ENCODE data around the gene OR5H14.
"Not testable (repeated sequence)": the region's sequence is repeated elsewhere in the genome, so short reads cannot be mapped to it uniquely, and the experiment has no call there.

The OR5H14 gene

DNA sequence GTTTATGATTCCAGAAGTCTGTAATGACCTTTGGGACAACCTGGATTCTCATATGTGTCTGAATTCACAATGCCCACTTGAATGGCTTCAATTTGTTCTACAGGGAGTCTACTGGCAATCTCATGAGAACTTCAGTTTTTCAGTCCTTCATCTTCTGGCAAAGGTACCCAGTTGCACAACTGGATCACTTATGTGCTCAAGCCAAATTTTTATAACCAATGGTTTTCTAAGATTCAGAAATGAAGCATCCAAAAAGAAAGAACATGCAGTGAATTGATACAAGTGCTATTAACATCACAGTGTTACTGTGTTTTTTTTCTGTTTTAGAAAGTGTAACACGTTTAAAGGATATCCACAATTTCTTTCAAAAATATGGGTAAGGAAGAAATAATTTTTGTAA lies at the start of gene OR5H14:
OR5H14 (plus strand) TSS at position 301 of the 400 bp plus-strand sequence. CDS start 1,907 bp downstream, outside the sequence.
- DNase-seq = no peak

DNA sequence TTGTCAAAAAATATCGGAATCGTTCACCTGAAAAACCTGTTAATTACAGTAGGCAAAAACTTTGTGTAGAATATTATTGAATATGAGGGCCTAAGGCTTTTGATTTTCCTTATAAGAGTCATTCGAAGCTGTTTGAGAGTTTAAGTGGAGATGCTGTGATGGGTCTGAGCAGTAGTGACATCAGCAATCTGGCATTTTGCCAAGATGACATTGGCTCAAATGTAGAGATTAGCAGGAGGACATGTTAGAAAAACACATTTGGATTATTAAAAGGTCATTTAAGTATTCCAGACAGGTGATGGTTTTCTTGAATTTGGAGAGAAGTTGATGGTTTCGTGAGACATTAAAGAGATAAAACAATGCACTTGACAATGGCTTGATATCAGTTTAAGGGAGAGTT lies 47.4 kb upstream of the OR5H14 start:
- DNase-seq = no peak

DNA sequence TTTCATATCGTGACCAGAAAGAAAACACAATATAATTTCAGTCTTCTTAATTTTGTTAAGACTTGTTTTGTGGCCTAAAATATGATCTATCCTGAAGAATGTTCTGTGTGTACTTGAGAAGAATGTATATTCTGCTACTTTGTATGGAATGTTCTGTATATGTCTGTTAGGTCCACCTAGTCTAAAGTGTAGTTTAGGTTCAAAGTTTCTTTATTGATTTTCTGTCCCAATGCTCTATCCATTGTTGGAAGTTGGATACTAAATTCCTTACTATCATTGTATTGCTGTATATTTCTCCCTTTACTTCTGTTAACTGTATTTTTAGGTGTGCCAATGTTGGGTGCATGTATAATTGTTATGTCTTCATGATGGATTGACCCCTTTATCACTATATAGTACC lies 39.1 kb upstream of the OR5H14 start:
- DNase-seq = no peak

DNA sequence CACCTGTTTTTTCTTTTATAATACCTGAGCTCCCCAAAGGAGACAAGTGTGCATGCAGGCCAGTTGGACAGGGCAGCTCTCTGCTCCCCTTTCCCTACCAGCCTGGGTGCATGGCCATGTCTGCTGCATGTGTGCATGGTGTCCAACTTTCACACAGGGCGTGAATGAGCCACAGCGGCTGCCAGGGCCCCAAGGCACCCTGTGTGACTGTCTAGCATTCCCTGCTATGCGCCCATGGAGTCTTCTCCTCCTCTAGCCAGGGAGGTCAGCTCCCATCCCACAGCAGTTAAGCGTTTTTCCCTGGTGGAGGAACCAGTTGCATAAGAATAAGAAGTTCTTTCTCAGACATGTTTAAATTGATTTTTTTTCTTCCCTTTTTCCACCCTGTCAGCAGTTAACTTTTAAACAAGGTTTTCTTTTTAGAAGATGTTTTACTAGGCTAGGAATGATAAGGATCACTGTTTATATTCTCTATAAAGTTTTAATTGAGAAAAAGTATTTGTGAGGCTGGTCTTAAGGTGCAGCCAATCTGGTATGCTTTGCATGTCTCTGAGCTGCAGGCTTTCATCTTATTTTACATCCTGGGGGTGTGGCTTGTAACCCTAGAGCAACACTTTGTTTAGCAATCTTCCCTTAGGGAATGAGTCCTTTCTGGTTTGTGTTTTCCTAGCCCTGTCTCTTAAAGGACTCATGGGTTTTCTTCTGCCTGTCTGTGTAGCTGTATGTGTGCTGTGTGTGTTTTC lies 37.3 kb upstream of the OR5H14 start:
- no peak for DNase-seq

DNA sequence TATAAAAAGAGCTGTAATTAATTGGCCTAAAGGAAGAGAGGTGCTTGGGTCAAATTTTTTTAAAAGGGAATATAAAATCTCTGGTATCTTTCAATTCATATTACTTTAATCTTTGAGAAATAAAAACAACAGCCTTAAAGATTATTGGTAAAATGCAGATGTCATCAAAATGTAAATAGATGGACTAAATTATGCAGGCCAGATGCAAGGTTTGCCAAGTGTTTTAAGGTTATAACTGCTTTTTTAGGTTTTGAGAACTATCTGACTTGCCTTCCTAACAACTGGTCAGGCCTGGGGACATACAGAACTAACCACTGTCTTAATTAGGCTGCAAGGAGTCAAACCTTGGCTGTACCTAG lies 36.8 kb upstream of the OR5H14 start:
- DNase-seq = no peak

DNA sequence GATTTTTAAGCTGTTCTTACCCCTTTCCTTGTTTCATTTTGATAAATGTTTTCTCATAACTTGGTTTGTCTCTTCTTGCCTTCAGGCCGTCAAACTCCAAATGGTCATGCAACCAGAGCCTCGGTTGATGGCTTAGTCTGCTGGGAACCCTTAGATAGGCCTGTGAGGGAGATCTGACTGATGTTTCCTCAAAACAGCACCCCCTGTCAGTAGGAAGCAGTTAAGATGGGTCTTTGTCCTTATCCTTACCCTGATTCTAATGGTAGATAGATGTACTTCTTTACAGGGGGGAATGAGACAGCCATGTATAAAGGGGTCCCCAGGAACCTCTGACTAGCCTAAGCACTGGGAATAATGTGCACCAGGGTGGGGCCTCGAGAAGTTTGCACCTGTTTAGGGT lies 33.0 kb upstream of the OR5H14 start:
- no peak for DNase-seq

DNA sequence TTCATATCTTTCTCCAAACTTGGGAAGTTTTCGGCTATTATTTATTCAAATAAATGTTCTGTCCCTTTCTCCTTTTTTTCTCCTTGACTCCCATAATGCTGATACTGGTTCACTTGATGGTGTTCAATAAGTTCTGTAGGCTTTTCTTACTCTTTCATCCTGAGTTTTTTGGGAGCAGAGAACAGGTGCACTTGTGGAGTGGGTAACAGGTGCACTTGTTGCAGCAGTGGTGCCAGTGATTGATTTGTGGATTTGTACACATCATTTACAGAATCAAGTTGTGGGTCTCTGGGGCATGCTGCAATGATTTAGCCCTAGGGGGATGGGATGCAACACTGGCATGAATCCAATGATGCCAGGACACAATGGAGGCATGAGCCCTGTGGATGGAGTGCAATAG lies 31.6 kb upstream of the OR5H14 start:
- no peak for DNase-seq

DNA sequence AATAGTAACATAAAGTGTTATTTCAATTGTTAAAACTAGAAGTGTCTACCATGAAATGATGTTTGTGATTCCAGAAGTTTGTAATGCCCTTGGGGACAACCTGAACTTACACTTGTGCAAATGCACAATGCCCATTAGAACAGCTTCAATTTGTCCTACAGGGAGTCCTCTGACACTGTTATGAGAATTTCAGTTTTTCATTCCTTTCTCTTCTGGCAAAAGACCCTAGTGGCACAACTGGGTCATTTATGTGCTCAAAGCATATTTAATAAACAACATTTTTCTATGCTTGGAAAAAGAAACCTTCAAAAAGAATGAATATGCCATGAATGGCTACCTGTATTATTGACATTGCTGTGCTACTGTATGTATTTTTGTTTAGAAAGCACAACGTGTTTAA lies 16.9 kb upstream of the OR5H14 start, which contains the start of gene OR5H1:
OR5H1 (plus strand) TSS at position 301 of the 400 bp plus-strand sequence. CDS start 1,977 bp downstream, outside the sequence.
- DNase-seq = no peak

DNA sequence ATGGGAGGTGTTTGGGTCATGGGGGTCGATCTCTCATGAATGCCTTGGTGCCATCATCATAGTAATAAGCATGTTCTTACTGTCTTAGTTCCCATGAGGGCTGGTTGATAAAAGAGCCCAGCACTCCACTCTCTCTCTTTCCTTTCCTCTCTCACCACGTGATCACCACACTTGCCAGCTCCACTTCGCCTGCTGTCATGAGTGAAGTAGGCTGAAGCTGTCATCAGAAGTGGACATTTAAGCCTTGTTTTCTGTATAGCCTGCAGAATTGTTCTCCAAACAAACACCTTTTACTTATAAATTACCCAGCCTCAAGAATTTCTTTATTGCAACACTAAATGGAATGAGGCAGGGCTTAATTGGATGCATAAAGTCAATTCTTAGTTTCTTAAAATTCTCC lies 10.6 kb upstream of the OR5H14 start:
- no peak for DNase-seq

DNA sequence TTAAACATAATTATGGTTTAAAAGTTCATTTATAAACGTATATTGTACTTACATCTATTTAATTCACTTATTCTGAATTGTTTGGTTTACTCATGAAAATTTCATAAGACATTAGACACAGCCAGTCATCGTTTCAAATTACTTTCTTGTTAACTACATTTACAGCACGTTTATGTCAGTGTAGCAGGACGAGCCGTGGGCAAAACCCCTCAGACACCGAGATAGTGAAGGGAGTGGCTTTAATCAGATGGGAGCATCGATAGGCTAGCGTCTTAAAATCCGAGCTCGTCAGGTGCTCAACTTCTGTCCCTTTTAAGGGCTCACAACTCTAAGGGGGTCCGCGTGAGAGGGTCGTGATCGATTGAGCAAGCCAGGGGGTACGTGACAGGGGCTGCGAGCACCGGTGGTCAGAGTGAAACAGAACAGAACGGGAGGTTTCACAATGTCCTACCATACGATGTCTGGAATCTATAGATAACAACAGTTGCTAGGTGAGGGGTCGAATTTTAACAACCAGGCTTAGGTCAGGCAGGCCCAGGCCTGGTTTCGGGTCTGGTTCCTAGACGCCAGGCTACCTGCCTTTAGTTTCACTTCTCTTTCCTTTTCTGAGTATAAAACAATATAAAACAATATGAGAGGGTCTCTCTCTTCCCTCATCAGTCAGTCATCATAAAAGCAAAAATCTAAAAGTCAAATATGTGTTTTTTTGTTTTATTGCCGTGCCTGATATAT lies 9.3 kb upstream of the OR5H14 start:
- not testable (repeated sequence) for DNase-seq

DNA sequence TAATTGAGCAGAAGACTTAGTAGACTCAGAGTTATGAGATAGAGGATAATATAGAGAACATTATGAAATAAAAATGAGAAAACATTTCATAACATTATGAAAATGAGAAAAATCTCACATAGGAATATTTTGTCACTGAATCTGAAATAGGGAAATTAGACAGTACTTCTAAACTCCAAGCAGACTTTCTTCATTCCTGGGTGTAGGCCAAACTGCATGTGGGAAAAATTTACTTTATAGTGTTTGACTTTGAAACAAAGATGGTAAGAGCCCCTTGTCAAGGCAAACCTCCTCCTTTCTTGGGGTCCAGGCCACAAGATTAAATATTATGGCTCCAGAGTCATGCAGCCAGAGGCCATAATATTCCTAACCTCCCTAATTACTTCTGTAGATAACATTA lies 6.7 kb upstream of the OR5H14 start:
- DNase-seq = no peak

DNA sequence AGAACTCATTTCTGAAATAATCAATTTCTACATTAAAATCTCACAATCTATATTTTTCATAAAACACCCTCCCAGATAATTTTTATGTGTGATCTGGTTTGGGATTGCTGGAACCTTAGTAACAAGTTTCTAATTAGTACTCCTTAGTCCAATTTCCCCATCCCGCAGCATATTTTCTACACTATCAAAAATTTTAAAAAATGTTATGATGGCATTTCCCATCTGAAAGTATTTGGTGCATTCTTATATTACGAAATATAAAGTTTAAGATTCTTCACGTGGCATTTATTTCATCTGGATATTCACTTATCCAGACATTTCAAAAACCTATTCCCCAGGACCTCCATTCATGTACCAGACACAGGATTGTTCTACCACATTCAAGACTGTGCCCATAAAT lies 1.5 kb downstream of the OR5H14 start:
- DNase-seq = no peak

DNA sequence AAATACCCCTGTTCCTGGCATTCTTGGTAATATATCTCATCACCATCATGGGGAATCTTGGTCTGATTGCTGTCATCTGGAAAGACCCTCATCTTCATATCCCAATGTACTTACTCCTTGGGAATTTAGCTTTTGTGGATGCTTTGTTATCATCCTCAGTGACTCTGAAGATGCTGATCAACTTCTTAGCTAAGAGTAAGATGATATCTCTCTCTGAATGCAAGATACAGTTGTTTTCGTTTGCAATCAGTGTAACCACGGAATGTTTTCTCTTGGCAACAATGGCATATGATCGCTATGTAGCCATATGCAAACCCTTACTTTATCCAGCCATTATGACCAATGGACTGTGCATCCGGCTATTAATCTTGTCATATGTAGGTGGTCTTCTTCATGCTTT lies 2.2 kb downstream of the OR5H14 start:
- not testable (repeated sequence) for DNase-seq

DNA sequence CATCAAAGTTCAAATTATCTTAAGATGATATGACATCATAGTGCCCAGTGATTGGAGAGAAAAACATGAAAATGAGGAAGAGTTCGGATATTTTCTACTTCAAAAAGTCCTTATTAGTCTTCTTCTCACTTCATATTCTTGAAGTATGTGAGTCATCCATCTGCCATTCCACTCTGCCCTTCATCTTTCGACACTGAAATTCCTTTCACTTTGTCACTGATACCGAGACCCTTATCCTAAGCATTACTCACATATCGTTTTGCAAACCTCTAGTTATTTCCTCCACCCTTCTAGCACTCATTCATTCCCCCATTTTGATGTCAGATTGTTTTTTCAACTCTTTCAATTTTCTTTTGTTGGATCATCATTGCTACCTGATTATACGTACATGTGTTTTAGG lies 4.0 kb downstream of the OR5H14 start:
- DNase-seq = peak; percentile 22

DNA sequence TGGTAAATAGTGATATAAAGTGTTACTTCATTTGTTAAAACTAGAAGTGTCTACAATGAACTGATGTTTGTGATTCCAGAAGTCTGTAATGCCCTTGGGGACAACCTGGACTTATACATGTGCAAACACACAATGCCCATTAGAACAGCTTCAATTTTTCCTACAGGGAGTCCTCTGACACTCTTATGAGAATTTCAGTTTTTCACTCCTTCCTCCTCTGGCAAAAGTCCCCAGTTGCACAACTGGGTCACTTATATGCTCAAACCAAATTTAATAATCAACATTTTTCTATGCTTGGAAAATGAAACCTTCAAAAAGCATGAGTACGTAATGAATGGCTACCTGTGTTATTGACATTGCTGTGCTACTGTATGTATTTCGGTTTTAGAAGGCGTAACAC lies 19.1 kb downstream of the OR5H14 start, which contains the start of gene OR5H15:
OR5H15 (plus strand) TSS at position 301 of the 400 bp plus-strand sequence. CDS start 2,004 bp downstream, outside the sequence.
- no peak for DNase-seq

DNA sequence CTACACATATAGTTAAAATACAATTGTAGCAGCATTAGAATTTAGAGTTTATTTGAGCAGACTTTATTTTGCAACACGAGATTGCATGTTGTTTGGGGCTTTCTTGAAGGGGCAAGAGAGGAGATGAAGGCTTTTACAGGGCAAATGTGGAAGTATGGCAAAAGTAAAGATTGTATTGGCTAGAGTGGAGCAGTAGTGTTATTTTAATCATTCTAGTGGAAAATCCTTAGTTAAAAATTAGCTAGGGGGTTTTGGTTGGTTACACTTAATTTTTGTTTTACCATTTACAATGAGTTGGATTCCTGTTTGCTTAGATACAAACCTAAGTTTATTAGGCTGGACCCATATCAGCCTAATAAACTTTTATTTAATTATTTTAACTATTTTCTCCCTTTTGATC lies 23.8 kb downstream of the OR5H14 start:
- no peak for DNase-seq

DNA sequence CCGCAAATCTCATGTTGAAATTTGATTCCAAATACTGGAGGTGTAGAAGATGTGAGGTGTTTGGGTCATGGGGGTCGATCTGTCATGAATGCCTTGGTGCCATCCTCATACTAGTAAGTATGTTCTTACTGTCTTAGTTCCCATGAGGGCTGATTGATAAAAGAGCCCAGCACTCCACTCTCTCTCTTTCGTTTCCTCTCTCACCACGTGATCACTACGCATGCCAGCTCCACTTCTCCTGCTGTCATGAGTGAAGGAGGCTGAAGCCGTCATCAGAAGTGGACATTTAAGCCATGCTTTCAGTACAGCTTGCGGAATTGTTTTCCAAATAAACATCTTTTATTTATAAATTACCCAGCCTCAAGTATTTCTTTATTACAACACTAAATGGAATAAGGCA lies 25.3 kb downstream of the OR5H14 start:
- peak; percentile 5 for DNase-seq

DNA sequence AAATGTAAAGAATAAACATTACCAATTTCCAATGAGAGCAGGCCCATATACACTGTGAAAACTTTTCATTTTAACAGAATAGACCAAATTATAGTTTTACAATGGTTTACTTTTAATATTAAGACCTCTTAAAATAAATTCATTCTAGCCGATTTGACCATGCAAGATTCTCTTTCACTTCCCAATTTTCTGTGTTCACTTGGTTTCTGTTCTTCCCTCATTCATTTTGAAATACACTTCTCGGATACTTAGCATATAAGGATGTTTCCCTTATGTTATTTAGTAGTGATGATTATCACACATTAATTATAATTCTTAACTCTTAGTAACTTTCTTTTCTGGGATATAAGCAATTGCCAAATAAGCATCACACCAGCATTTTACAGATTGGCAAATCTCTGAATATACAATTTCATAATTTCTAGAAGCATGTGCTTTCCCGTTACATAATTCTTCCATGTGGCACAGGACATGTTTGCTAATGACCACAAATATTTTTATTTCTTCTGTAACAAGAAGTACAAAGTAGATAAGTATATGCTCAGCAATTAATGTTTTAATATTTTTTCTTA lies 33.1 kb downstream of the OR5H14 start:
- DNase-seq = no peak

DNA sequence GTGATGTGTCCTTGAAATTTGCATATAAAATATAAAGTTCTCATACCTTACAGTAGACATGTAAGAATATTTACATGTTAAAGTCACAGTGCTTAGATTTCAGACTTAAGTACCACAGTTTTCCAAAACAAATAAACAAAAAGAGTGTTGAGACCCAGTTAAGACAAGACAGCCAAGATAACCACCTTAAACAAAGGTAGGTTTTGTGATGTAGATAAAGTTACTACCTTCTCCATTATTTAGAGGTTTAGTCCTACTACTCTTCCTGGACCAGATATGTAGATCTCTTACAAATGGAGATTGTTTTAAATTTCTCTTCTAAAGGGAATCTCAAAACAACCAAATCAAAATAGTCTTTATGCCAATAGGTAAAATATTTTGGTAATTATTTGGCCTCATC lies 34.9 kb downstream of the OR5H14 start:
- DNase-seq = no peak

DNA sequence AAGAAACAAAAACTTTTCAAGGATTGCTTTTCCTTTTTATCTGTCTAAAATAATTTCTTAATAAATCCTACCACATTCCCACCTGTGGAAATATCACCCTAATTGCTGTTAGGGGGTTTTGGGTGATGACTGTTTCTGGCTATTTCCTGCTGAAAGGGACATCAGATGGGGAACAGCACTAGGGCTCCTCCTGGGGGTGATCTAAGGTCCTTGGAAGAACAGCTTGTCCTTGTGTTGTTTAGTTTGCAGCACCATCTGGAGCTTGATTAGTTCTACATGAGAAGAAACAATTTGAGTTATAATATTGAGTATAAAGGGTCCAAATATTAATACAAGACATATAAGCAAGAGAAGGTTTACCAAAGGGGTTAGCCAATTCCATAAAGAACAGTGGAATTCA lies 37.9 kb downstream of the OR5H14 start:
- DNase-seq = peak; percentile 6

DNA sequence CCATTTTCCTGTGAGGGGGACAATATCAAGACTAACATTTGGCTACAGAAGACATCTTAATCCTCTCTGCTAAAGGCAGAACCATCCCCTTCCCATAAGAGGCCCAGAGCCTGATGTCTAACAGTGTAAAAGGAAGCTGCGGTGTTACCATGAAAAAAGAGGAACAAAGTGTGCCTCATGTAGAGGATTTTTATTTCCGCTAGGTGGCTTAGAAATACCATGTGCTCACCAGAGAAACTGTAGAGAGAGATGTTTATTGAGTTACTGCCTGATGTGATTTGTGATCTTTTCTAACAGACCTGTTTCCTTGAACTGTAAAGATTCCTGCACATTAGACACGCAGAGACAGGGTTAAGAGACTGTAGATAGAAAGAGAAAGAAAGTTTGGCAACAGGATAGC lies 41.3 kb downstream of the OR5H14 start:
- DNase-seq = peak; percentile 9

DNA sequence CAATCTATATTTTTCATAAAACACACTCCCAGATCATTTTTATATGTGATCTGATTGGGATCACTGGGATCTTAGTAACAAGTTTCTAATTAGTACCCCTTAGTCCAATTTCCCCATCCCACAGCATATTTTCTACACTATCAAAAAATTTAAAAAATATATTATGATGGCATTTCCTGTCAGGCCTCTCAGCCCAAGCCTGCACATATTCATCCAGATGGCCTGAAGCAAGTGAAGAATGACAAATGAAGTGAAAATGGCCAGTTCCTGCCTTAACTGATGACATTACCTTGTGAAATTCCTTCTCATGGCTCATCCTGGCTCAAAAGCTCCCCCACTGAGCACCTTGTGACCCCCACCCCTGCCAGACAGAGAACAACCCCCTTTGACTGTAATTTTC lies 43.6 kb downstream of the OR5H14 start:
- not testable (repeated sequence) for DNase-seq

DNA sequence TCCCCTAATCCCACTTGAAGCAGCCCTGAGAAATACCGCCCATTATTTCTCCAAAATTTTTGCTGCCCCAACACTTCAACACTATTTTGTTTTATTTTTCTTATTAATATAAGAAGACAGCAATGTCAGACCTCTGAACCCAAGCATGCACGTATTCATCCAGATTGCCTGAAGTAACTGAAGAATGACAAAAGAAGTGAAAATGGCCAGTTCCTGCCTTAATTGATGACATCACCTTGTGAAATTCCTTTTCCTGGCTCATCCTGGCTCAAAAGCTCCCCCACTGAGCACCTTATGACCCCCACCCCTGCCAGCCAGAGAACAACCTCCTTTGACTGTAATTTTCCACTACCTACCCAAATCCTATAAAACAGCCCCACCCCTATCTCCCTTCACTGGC lies 49.0 kb downstream of the OR5H14 start:
- not testable (repeated sequence) for DNase-seq

DNA sequence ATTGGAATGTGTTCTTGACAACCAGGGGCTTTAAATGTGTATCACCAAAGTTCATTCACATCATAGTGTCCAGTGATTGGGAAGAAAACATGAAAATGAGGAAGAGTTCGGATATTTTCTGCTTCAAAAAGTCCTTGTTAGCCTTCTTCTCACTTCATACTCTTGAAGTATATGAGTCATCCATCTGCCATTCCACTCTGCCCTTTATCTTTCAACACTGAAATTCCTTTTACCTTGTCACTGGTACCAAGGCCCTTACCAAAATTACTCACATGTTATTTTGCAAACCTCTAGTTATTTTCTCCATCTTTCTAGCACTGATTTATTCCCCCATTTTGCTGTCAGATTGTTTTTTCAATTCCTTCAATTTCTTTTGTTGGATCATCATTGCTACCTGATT lies 51.7 kb downstream of the OR5H14 start:
- no peak for DNase-seq

All from EL (cell line).